GM06990 (cell line): Measurements from ENCODE around the gene ABCA10.
"Not testable (repeated sequence)": the region's sequence is repeated elsewhere in the genome, so short reads cannot be mapped to it uniquely, and the experiment has no call there.

Experiments used
- DNase-seq: peaks from one replicate; pipeline ENCODE4 v3.0.0-alpha.2; 2011; ENCODE audit not compliant: insufficient read length; ENCODE audit errors: extremely low read depth
- H3K27me3 ChIP-seq: replicated peaks from 2 replicates; pipeline ENCODE4 v1.6.0; 2011; ENCODE audit warnings: low read length; ENCODE audit not compliant: control insufficient read depth, insufficient read depth
- H3K36me3 ChIP-seq: 2 replicates; pipeline ENCODE4 v1.5.1; 2011; ENCODE audit warnings: low read length; ENCODE audit not compliant: control insufficient read depth, insufficient read depth
- H3K4me3 ChIP-seq: replicated peaks from 2 replicates; pipeline ENCODE4 v1.5.1; 2011; ENCODE audit warnings: low read depth, mild to moderate bottlenecking, control low read depth, low read length
- CTCF ChIP-seq: IDR thresholded peaks from 2 replicates; pipeline ENCODE4 v1.5.1; 2011; ENCODE audit warnings: low read length, control low read depth, mild to moderate bottlenecking, inconsistent platforms; ENCODE audit not compliant: insufficient read depth, poor library complexity, severe bottlenecking

The ABCA10 gene

GRCh38 chr17:69228576-69228975 lies at the start of gene ABCA10:
Gene ABCA10, minus strand, starts transcription at chr17:69228824. Its CDS starts 3,466 bp downstream, at chr17:69225358.
- H3K36me3 ChIP-seq, result no peaks in the 10 kb centered on the region
- TF ChIP-seq CTCF, result no peak

GRCh38 chr17:69276279-69276678 lies 47.7 kb upstream of the ABCA10 start:
- not testable (repeated sequence) for H3K27me3 ChIP-seq, H3K4me3 ChIP-seq, DNase-seq, H3K36me3 ChIP-seq

More at GRCh38 chr17:69228576-69228975, at the start of gene ABCA10:
- no peaks in the 10 kb centered on the region for H3K27me3 ChIP-seq
- DNase-seq, result no peak
- H3K4me3 ChIP-seq, result no peak within 1 kb of the TSS

- DNase-seq, result no peak
- Histone ChIP-seq H3K4me3 (no peak overlapping the region), H3K36me3 (no peaks in the 10 kb centered on the region), H3K27me3 (no peaks in the 10 kb centered on the region)
- no peak for TF ChIP-seq CTCF
Measured at GRCh38 chr17:69275751-69276150, 47.1 kb upstream of the ABCA10 start.

- no peaks in the 10 kb centered on the region for H3K27me3 ChIP-seq
- TF ChIP-seq CTCF, result no peak
- H3K4me3 ChIP-seq, result no peak overlapping the region
- no peaks in the 10 kb centered on the region for H3K36me3 ChIP-seq
- DNase-seq, result no peak
Measured at GRCh38 chr17:69271023-69271422, 42.4 kb upstream of the ABCA10 start.

- no peaks in the 10 kb centered on the region for H3K27me3 ChIP-seq
- no peak for DNase-seq
- H3K4me3 ChIP-seq, result no peak overlapping the region
- no peaks in the 10 kb centered on the region for H3K36me3 ChIP-seq
- TF ChIP-seq CTCF, result no peak
Measured at GRCh38 chr17:69269131-69269998, 40.7 kb upstream of the ABCA10 start.

- TF ChIP-seq CTCF, result no peak
- Histone ChIP-seq H3K27me3 (no peaks in the 10 kb centered on the region), H3K36me3 (no peaks in the 10 kb centered on the region), H3K4me3 (no peak overlapping the region)
- DNase-seq, result no peak
Measured at GRCh38 chr17:69268543-69269014, 40.0 kb upstream of the ABCA10 start.
